Activated gamma-delta T cell treated with anti-CD3 and anti-CD28 coated beads, Interleukin-2, amount 50 U/mL, for 16 hours (primary cell): Measurements from ENCODE around the gene GSN.
"Not testable (repeated sequence)": the region's sequence is repeated elsewhere in the genome, so short reads cannot be mapped to it uniquely, and the experiment has no call there.

Experiments used
- DNase-seq: peaks from one replicate; pipeline ENCODE4 v3.0.0-alpha.2; 2020; ENCODE audit warnings: low read depth

The GSN gene

DNA sequence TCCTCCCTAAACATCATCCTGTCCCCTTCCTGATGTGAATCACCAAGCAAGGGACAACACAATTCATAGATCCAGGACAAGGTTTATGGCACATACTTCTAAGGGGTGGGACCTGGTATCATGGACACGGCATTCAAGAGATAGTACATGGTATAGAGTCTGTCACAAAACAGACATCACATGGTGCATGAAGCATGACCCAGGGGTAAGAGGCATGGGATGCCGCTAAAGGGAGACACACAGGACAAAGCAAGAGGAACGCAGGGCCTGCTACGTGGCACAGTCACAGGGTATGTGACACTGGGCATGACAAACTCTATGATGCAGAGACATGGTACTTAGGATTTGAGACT lies 20.7 kb downstream of the GSN start:
- no peak for DNase-seq

DNA sequence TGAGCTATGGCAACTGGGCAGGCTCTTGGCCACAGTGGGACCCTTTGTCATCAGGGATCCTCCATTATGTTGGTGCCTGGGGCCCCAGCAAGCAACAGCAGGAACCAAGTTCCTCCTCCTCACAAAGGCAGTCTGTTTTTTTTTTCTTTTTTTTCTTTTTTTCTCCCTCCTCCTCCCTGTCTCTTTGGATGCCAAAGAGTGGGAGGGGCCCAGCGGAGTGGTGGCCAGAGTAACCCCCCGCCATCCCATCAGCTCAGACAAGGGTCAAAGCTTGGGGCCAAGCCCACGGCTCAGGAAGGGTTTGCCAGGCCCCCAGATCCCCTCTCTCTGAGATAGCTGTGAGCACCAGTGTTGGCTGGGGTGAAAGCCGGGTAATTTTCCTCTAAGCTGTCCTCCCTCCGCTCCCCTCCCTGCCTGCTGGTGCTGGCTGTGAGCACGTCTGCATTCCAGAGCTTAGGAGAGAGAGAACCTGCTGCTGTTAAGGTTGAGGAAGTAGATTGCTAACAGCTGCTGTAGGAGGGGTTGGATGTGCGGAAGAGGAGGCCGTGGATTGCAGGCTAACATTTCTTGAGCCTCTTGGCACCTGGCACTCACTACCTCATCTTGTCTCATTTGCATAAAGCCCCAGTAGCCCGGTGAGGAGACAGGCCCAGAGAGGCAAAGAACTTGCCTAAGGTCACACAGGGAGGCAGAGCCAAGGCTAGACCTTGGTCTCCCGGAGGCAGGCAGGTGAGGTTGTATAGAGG lies 21.2 kb downstream of the GSN start:
- DNase-seq: no peak

DNA sequence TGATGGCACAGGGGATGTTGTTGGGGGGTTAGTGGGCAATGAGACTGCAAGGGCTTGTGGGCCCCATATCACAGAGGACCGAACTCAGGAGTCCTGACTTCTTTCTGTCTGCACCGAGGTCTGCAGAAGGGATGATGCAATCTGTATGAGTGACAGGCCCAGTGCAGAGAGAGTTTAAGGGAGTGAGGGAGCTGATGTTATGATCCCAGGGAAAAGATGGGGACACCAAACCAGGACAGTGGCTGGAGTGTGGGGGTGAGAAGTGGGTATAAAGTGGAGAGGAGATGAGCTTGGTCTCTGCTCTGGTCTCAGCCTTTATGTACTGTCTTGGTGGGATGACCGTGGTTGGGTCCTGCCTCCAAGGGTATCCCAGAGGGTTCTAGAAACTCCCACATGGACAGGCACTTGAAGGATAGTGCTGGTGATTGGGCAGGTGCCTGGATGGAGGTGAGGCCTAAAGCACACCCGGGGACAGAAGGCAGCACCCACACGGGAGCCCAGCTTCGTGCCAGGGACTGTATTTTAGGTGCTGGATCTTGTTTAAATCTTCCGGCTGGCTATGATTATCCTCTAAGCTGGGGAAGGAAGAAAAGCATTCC lies 21.9 kb downstream of the GSN start:
- no peak for DNase-seq

DNA sequence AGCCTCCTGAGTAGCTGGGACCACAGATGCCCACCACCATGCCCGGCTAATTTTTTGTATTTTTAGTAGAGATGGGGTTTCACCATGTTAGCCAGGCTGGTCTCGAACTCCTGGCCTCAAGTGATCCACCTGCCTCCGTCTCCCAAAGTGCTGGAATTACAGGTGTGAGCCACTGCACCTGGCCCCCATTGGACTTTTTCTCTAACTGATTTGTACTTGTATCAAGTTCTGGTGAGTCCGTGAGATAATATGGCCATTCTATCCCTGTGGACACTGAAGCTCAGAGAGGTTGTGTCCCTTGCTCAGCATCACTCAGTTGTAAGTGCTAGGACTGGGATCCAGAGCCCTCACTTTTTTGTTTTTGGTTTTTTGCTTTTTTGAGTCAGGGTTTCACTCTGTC lies 23.6 kb downstream of the GSN start:
- DNase-seq: not testable (repeated sequence)

DNA sequence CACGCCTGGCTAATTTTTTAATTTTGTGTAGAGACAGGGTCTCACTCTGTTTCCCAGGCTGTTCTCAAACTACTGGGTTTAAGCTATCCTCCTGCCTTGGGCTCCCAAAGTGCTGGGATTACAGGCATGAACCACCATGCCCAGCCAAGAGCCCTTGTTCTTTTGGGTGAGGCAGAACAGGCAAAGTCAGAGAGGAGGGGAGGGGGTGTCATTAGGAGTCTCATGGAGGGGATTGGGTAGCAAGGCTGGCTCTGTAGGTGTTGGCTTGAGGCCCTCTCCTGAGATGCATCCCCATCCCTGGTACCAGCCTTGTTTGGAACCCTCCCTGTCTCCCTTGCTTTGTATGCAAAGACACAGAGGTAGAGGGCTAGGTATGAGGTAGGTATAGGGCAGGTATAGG lies 24.1 kb downstream of the GSN start:
- DNase-seq: no peak

DNA sequence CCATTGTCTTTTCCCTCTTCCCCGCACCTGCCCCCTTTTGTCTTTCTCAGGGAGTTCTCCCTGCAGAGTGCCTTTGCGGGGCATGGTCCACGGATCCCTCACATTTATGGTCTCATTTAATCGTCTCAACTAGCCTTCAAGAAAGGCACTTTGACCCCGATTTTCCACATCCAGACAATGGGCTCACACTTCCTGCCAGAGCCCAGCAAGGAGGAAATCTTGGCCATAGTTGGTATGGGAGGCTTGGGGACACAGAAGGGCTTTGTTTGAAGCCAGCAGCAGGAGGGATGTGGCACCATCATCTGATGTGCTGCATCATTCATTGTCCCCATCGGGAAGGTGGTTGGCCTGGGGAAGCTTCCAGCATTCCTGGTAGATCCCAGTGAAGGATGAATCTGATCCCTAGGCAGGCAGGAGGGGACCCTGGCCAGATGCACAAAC lies 24.9 kb downstream of the GSN start:
- no peak for DNase-seq

DNA sequence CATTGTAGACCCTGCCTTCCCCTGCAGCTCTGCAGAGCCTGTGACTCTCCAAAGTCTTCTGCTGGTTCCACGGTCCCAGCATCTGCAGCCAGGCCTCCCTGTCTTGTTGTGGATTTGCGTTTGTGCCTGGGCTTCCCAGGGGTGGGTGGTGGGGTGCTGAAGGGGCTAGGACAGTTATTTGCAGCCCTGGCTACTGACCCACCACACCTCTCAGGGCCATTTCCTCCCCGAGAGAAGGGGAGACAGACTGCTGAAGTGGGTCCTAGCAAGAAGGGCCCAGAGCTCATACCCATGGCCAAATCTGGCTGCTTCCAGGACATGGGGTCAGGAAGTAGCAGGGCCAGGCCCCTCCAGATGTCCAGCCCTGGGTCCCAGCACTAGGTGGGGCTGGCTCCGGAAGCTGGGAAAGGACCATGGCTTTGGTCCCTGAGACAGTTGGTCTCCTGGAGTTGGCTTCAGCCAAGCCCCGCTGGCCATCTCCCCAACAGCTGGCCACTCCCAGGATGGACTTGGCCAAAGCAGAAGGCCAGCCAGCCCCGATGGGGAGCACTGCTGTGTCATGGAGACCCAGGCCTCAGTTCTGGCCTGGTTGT lies 26.3 kb downstream of the GSN start:
- DNase-seq: no peak

DNA sequence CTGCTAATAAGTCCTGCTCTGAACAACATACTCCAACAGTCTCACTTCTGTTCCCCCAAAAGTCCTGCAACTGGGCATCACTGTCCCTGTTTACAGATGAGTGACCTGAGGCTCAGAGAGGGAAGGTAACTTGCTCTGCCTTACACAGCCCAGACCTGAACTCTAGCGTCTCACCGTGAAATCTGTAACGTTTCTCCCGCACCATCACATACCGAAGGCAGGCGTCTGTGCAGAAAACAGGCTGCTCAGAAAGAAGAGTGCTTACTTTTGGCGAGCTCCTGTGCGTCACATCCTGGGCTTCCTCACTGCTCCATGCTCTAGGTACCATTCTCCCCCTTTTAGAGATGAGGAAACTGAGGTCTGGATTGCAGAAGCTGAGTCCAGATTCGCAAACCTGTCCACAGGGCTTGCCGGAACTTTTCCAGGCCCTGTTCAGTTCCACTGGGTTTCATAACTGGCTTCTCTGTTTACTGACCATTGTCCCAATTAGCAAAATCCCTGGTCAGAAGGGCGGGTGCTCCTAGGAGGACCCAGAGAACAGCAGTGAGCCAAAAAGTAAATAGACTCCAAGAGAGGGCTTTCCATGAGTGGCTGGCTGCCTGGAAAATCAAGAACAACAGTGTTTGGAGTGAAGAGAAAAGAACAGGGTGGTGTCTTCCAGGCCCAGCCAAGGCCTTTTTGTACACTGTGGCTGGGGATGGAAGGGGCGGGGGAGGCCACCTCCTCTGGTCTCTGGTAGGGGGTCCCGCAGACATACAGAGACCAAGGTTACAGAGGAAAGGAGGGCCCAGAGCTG lies 27.1 kb downstream of the GSN start:
- no peak for DNase-seq

DNA sequence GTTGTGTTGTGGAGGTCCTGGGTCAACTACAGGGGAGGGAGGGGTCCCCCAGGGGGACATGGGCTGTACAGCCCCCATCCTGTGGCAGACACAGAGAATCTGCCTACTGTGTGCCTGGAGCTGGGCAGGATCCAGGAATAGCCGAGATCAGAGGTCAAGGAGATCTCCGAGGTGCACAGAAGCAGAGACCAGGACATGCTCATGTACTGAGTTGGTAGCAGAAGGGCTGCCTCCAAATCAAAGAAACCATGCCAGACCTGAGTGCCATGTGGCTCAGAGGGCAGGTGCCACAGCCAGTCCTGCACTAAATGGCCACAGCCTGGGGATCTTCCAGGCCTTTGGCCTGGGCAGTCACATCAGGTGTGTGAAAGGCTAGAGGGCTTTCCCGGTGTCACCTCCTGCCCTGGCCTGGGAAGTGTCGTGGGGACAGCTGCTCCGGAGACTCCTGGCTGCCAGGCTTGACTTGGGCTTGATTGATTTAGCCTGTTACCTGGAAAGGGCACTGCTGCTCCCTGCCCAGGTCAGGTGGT lies 27.8 kb downstream of the GSN start:
- no peak for DNase-seq

DNA sequence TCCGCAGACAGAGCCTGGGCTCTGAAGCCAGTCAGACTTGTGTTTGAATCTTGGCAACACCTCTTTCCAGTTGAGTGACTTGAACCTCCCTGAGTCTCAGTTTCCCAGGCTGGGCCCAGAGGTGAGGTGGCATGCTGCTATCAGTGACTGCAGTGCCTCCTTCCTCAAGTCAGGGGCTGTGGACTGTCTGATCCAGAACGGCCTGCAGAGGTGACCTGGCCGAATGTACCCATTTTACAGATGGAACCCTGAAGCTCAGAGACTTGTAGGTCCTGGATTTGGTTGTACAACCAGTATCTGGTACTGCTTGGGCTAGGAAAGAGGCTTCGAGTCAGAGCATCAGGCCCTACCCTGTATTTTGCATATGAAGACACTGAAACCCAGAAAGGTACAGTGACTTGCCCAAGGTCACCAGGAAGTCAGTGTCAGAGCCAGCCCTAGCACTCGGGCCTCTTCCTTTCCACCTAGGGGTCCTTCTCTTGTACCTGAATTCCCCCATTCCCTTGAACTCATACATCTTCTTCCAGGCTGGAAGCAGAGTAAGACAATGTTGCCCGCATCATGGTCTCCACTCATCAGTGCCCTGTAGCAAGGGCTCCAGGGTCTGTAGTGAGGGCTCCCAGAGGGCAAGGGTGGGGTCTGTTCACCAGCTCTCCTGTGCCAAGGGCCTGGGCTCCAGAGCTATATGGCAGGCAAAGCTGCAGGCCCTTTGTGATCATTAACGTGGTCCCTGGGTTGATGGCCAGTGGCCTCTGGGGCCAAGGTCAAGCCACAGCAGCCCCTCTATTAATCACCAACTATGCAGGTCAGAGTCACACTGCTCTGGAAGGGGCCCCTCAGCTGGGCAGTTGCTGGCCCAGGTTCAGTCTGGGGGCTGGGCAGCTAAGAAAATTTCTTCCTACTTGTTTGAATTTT lies 28.5 kb downstream of the GSN start:
- no peak for DNase-seq

DNA sequence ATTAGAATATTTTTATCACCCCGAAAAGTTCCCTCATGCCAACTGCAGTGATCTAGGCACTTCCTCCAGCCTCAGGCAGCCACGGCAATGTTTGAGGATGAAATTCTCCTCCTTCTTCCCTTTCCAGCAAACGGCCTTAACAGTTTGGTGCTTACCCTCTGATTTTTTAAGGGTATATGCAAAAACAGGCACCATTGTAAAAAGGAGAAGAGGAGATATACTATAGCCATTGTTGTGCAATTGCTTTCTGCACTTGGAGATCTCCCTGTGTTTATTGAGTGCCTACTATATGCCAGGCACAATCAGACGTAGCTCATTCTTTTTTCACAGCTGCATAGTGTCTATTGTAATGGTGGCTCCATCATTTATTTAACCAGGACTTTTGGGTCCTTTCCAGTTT lies 29.4 kb downstream of the GSN start:
- DNase-seq: no peak

DNA sequence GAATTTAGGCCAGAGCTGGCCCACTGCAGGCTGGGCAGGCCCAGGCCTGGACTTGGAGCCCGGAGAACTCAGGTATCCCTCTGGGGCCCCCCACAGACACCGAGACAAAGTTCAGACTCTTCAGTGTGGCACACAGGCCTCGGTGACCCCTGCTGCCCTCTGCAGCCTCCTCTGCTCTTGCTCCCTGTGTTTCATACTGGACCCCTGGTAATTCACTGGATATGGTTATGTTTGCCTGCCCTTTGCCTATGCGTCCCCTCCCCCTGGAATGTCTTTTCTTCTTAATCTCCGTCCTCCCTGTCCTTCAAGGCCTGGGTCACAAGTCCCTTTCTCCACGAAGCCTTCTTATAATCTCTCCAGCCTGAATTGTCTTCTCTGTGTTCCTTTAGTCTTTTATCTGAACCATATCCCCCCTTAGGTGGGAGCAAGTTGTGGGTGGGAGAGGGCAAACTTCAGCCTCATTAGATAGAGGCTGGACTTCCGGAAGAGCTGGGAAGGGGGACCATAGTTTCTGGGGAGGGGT lies 30.1 kb downstream of the GSN start:
- no peak for DNase-seq

DNA sequence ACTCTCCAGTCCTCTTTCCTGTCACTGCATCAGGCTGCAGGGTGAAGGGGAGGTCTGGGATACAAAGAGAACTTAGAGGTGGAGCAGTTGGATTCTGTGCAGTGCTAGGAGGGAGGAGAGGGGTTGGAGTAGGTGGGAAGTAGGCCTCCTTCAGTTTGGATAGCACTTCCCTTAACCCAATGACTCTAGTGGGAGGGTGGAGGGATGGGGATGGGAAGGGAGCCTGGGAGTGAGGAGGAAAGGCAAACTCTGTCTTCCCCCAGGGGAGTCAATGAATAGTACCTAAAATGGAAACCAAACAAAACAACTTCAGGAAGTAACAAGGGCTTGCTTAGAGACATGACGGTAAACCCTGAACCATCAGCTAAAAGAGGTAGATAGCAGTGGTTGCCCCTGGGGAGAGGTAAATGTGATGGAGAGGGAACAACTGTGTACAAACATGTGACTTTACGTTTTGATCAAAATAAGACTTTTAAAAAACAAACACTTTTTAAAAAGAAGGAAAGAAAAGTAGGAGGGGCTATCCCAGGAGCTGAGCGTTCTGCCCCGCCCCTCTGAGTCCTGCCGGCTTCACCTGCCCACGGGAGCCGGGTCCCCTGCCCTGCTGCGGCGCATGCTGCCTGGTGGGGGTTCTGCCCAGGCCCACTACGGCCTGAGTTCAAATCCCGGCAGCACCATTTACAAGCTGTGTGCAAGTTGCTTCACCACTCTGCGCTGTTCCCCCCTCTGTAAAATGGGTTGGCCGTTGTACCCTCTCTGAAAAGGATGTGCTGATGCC lies 30.9 kb downstream of the GSN start:
- no peak for DNase-seq

DNA sequence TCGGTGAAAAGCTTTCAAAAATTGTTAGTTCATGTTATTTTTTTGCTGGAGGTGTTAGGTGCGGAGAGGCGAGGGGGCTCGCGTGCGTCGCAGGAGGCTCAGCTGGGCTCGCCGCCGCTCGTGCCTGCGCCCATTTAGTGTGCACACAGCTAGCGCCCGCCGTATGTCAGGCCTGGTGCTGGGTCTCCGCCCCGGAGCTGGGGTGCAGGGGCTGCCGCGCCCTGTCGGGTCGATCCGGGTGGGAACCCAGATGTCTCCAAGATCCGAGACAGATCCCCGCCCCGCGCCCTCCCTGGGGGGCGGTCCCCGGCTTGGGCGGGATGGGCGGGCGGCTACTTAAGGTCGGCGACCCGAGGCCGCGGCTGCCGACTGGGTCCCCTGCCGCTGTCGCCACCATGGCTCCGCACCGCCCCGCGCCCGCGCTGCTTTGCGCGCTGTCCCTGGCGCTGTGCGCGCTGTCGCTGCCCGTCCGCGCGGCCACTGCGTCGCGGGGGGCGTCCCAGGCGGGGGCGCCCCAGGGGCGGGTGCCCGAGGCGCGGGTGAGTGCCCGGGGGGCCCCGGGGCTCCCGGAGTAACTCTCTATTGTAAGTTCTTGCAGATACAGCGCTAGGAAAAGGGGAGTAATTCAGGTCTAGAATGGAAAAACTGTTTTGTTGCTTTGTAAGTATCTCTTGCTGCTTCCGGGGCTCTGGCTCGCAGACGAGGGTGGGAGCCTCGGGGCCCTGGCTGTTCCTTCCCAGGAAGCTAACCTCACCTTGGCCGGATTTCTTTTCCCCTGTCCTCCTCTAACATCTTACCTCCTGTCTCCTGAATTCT lies 31.7 kb downstream of the GSN start:
- DNase-seq: no peak

DNA sequence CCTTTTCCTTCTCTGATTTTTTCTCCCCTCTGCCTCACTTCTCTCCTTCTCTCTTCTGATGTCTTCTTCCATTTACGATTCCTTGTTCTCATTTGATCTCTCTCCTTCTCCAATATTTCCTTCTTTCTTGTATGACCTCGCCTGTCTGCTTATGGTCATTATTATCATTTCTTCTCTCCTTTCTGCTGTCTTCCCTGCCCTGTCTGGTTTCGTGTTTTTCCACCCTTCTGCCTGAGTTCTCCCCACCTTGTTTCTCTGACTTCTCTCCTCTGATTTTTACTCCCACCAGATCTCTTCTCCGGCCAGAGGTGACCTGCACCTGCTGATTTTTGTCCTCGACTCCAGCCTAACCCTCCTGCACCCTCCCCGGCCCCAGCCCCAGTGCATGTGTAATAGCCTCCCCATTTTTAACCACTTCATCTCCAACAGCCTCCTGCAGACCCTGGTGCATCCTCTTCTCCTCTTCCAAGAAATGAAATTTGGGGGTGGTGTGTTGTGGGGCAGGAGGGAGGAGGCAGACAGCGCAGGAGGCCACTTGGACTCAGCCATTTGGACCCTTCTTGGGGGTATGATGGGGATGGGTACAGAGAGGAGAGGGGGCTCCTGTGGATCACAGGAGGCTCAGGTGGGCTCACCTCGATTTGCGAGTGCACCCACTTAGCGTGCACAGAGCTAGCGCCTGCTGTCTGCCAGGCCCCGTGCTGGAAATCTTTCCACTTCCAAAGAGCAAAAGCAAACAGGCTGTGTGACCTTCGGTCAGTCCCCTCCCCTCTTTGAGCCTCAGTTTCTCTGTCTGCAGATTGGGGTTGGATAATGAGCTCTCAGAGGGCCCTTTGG lies 32.5 kb downstream of the GSN start:
- no peak for DNase-seq

DNA sequence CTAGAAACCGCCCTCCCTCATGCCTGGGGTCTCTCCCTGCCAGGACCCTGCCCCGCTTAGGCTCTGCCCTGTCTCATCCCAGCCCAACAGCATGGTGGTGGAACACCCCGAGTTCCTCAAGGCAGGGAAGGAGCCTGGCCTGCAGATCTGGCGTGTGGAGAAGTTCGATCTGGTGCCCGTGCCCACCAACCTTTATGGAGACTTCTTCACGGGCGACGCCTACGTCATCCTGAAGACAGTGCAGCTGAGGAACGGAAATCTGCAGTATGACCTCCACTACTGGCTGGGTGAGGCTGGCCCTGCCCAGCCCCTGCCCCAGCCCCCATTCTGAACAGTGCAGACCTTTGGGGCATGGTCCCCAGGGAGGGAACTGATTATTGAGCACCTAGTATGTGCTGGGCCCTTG lies 33.9 kb downstream of the GSN start:
- DNase-seq: no peak

DNA sequence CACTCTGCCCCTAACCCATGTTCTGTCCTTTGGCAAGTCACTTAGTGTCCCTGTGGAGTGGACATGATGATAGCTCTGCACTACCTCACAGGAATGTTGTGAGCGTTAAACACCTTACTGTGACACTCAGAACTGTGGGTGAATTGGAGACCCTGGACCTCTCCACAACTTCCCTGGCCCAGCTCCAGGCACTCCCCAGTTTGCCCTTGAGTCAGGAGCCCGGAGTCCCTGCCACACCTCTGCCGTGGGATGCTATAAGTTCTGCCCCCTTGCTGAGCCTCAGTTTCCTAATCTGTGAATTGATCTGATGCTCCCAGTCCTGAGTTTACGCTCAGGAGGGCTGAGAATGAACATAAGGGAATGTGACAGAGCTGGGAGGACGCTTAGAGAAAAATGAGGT lies 34.4 kb downstream of the GSN start:
- no peak for DNase-seq

DNA sequence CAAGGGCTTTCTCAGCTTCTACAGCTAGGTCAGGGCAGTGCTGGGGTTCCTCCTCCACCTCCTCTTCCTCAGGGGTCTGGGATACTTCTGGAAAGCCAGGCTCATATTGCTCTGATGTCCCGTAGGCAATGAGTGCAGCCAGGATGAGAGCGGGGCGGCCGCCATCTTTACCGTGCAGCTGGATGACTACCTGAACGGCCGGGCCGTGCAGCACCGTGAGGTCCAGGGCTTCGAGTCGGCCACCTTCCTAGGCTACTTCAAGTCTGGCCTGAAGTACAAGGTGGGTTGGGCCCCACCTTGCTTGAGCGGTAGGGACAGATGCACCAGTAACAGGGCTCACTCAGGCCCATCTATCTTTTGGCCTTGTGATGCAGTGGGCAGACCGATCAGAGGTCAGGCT lies 34.8 kb downstream of the GSN start:
- no peak for DNase-seq
